Loucy (cell line): Measurements from ENCODE around the gene FLCN.

ENCODE experiments used
- H2AFZ ChIP-seq: fragments of 200-600 bp; sonication (generic); 2 replicates; pipeline ENCODE4 v1.6.0; 2016; ENCODE audit warnings: antibody characterized with exemption, mild to moderate bottlenecking, low read length, moderate library complexity
- H3F3A ChIP-seq: fragments of 200-600 bp; 2 replicates; pipeline ENCODE4 v1.6.0; 2016; ENCODE audit warnings: antibody characterized with exemption, low read depth, mild to moderate bottlenecking
- H3K27me3 ChIP-seq: fragments of 200-600 bp; sonication (generic); 2 replicates; pipeline ENCODE4 v1.6.1; 2014; ENCODE audit warnings: low read length, mild to moderate bottlenecking; ENCODE audit not compliant: insufficient read depth, poor library complexity, severe bottlenecking
- H3K36me3 ChIP-seq: fragments of 200-600 bp; sonication (generic); 2 replicates; pipeline ENCODE4 v1.6.1; 2016; ENCODE audit warnings: low read length; ENCODE audit not compliant: insufficient read depth
- H3K4me1 ChIP-seq: fragments of 200-600 bp; sonication (generic); 2 replicates; pipeline ENCODE4 v1.5.1; 2014; ENCODE audit warnings: low read length, mild to moderate bottlenecking; ENCODE audit not compliant: insufficient read depth, poor library complexity, severe bottlenecking
- H3K4me2 ChIP-seq: fragments of 200-600 bp; sonication (generic); 2 replicates; pipeline ENCODE4 v1.6.0; 2014; ENCODE audit warnings: antibody characterized with exemption, low read length, low read depth, mild to moderate bottlenecking; ENCODE audit not compliant: poor library complexity, severe bottlenecking
- H3K4me3 ChIP-seq: fragments of 200-600 bp; sonication (generic); 2 replicates; pipeline ENCODE4 v1.5.1; 2014; ENCODE audit warnings: low read length, mild to moderate bottlenecking, mixed read lengths; ENCODE audit not compliant: poor library complexity, severe bottlenecking
- H3K79me2 ChIP-seq: fragments of 200-600 bp; sonication (generic); 2 replicates; pipeline ENCODE4 v1.6.1; 2014; ENCODE audit warnings: low read length; ENCODE audit not compliant: insufficient read depth
- H3K9ac ChIP-seq: fragments of 200-600 bp; sonication (generic); 2 replicates; pipeline ENCODE4 v1.6.0; 2014; ENCODE audit warnings: mild to moderate bottlenecking, low read depth, low read length, moderate library complexity; ENCODE audit not compliant: poor library complexity, severe bottlenecking
- H3K9me2 ChIP-seq: fragments of 200-600 bp; sonication (generic); replicated peaks from 2 replicates; pipeline ENCODE4 v1.6.1; 2016; ENCODE audit warnings: low read depth, low read length, mixed read lengths
- H3K9me3 ChIP-seq: fragments of 200-600 bp; sonication (generic); 2 replicates; pipeline ENCODE4 v1.6.1; 2014; ENCODE audit warnings: mild to moderate bottlenecking, antibody characterized with exemption, low read length, low read depth; ENCODE audit not compliant: insufficient read depth
- H4K20me1 ChIP-seq: fragments of 200-600 bp; sonication (generic); 2 replicates; pipeline ENCODE4 v1.6.0; 2014; ENCODE audit warnings: antibody characterized with exemption, low read length, mild to moderate bottlenecking; ENCODE audit not compliant: insufficient read depth, poor library complexity, severe bottlenecking
- EZH2phosphoT487 ChIP-seq: fragments of 200-600 bp; IDR thresholded peaks from 2 replicates; pipeline ENCODE4 v1.6.1; 2018; ENCODE audit warnings: antibody characterized with exemption, mild to moderate bottlenecking, moderate library complexity, borderline replicate concordance
- TF ChIP-seq, protein P1 (sequence below): fragments of 200-600 bp; sonication (generic); conservative IDR thresholded peaks from 2 replicates; pipeline ENCODE4 v1.5.1; 2014; ENCODE audit warnings: mild to moderate bottlenecking, antibody characterized with exemption, low read length

FLCN gene

DNA sequence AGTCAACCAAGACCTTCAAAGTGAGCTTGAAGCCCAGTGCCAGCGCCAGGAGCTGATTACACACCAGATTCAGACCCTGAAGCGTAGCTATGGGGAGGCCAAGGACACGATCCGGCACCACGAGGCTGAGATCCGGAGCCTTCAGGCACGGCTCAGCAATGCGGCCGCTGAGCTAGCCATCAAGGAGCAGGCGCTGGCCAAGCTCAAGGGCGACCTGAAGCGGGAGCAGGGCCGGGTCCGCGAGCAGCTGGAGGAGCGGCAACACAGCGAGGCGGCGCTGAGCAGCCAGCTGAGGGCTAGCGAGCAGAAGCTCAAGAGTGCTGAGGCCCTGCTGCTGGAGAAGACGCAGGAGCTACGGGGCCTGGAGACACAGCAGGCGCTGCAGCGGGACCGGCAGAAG lies 72.8 kb downstream of the FLCN start:
- no peak overlapping the region for H3K9ac ChIP-seq
- no peaks in the 10 kb centered on the region for H3K4me1 ChIP-seq
- H3K9me2 ChIP-seq, result no peaks in the 10 kb centered on the region
- H3K4me3 ChIP-seq, result no peak overlapping the region
- H4K20me1 ChIP-seq, result no peaks in the 10 kb centered on the region
- H2AFZ ChIP-seq, result no peak overlapping the region
- no peaks in the 10 kb centered on the region for H3K9me3 ChIP-seq
- H3K36me3 ChIP-seq, result peaks cover 82% of the 10 kb centered on the region; the same call in 1 of the 2 replicates
- no peaks in the 10 kb centered on the region for H3F3A ChIP-seq
- no peaks in the 10 kb centered on the region for H3K27me3 ChIP-seq
- TF ChIP-seq EZH2phosphoT487, result no peak
- TF ChIP-seq, protein P1, sequence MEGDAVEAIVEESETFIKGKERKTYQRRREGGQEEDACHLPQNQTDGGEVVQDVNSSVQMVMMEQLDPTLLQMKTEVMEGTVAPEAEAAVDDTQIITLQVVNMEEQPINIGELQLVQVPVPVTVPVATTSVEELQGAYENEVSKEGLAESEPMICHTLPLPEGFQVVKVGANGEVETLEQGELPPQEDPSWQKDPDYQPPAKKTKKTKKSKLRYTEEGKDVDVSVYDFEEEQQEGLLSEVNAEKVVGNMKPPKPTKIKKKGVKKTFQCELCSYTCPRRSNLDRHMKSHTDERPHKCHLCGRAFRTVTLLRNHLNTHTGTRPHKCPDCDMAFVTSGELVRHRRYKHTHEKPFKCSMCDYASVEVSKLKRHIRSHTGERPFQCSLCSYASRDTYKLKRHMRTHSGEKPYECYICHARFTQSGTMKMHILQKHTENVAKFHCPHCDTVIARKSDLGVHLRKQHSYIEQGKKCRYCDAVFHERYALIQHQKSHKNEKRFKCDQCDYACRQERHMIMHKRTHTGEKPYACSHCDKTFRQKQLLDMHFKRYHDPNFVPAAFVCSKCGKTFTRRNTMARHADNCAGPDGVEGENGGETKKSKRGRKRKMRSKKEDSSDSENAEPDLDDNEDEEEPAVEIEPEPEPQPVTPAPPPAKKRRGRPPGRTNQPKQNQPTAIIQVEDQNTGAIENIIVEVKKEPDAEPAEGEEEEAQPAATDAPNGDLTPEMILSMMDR, result no peak
- no peak overlapping the region for H3K4me2 ChIP-seq
- no peaks in the 10 kb centered on the region for H3K79me2 ChIP-seq
